AG04449 (cell line): Measurements from ENCODE around the gene MRRF.

Source experiments
- CTCF ChIA-PET: fragments of 350-600 bp; formaldehyde crosslinking; extraction: SDS; loops from one replicate; lab custom pipeline; 2021; ENCODE audit warnings: antibody characterized with exemption; lab: Yijun Ruan, JAX
- POLR2A ChIA-PET: fragments of 400-600, 350-600 bp; formaldehyde crosslinking; extraction: SDS; loops from one replicate; lab custom pipeline; 2020; ENCODE audit warnings: antibody characterized with exemption, inconsistent platforms; lab: Yijun Ruan, JAX
- DNase-seq: peaks from one replicate; pipeline ENCODE4 v3.0.0-alpha.2; 2010; ENCODE audit warnings: low read depth, low spot score
- H3K4me3 ChIP-seq: 2 replicates; pipeline ENCODE4 v1.5.1; 2011; ENCODE audit warnings: low read depth, mild to moderate bottlenecking, control low read depth, low read length
- TF ChIP-seq, protein P1 (sequence below): IDR thresholded peaks from one replicate; pipeline ENCODE4 v1.5.1; 2011; ENCODE audit warnings: mild to moderate bottlenecking, moderate library complexity, low read length, control low read depth, inconsistent platforms; ENCODE audit not compliant: insufficient read depth; ENCODE audit errors: missing control alignments

The MRRF gene

DNA sequence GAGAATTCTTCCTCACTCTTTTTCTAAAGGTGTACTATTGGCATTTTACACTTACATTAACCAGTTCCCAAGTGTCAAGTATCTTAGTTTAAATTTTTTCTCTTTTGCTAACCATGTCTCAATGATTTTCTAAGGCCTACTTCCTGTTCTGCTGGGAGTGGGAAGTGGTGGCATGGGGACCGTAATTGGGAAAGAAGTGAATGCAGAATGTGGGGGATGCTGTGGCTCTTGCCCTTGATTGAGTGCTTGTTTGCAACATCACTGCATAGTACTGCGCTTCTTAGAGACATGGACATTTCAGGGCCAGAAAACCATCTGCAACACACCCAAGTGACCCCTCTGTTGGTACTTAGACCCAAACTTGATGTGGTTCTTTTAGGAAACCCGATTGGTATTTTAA is 32.8 kb downstream of the MRRF start:
- no peak overlapping the region for H3K4me3 ChIP-seq
- TF ChIP-seq, protein P1, sequence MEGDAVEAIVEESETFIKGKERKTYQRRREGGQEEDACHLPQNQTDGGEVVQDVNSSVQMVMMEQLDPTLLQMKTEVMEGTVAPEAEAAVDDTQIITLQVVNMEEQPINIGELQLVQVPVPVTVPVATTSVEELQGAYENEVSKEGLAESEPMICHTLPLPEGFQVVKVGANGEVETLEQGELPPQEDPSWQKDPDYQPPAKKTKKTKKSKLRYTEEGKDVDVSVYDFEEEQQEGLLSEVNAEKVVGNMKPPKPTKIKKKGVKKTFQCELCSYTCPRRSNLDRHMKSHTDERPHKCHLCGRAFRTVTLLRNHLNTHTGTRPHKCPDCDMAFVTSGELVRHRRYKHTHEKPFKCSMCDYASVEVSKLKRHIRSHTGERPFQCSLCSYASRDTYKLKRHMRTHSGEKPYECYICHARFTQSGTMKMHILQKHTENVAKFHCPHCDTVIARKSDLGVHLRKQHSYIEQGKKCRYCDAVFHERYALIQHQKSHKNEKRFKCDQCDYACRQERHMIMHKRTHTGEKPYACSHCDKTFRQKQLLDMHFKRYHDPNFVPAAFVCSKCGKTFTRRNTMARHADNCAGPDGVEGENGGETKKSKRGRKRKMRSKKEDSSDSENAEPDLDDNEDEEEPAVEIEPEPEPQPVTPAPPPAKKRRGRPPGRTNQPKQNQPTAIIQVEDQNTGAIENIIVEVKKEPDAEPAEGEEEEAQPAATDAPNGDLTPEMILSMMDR, result no peak
- ChIA-PET CTCF (no interaction called here), POLR2A (no interaction called here)
- no peak for DNase-seq

DNA sequence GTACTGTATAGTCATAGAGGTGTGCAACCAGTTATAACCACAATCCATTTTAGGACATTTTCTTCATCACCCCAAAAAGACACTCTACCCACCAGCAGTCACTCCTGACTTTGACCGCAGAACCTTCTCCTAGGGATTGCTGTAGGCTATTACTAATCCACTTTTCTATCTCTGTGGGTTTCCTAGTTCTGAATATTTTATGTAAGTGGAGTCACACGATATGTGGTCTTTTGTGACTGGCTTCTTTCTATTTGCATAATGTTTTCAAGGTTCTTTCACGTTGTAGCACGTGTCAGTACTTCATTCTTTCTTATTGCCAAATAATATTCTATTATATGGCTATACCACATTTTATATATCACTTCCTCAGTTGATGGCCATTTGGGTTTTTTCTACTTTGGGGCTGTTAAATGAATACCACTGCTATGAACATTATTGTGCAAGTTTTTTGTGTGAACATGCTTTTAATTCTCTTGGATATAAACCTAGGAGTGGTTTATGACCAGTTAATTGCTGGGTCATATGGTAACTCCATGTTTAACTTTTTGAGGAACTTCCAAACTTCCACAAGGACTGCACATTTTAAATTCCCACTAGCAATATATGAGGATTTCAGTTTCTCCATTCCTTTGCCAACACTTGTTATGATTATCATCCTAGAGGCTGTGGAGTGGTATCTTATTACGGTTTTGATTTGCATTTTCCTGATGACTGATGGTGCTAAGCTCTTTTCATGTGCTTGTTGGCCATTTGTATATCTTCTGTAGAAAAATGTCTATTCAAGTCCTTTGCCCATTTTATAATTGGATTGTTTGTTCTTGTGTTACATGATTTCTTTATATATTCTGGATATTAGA is 37.8 kb downstream of the MRRF start:
- DNase-seq, result no peak
- ChIA-PET CTCF (interaction anchor here (1.3 to 2.6 kb wide), 3 partner anchors 19 to 204 kb away, joined by 3 to 9 read pairs (median 4); no protein-coding TSS in a partner anchor), POLR2A (interaction anchor here (1.5 kb wide), 1 partner anchor 38 kb away, joined by 3 read pairs; the partner anchor contains the start of genes MRRF and RBM18)
- H3K4me3 ChIP-seq, result no peak overlapping the region
- TF ChIP-seq, protein P1, result no peak

DNA sequence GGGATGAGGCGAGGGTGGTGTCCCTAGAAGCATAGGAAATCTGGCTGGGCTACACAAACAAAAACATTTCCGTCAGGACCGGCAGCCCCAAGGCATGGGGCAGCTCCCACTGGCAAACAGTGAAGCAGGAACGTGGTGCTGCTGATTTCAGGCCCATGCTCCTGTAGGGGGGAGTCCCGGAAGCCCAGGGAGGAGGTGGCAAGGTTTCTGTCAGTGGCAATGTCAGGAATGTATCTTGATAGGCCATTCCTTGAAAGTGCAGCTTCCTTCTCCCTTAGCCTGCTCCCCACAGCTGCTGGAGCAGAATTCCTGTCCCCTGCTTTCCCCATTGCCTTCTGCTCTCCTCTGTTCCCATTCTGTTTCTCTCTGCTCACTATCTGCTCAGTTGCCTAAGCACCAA is 42.4 kb downstream of the MRRF start:
- TF ChIP-seq, protein P1, result no peak
- DNase-seq, result no peak
- no peak overlapping the region for H3K4me3 ChIP-seq
- POLR2A ChIA-PET, result no interaction called here
- CTCF ChIA-PET, result interaction anchor here (1.7 to 2.5 kb wide), 3 partner anchors 43 to 208 kb away, joined by 6 to 11 read pairs (median 8); no protein-coding TSS in a partner anchor

DNA sequence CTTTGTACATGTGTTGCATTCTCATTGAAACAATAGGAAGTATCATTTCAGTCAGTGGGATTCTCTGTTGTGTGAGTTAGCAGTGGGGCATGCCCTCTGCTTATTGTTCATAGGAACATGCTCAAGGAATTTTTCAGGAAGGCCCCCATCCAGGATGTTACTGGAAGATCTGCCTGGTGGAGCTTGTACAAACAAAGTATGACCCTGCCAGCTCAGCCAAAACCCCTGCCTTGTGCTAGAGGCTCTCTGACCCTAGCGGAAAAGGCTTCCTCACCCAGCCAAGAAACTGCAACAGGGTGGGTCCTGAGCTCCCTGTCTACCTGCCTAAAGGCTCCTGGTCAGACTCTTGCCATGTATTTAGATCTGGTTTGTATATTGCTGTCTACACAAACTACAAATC is 43.2 kb downstream of the MRRF start:
- DNase-seq, result no peak
- CTCF ChIA-PET, result interaction anchor here (1.7 to 2.5 kb wide), 2 partner anchors 182 to 209 kb away, joined by 6 to 11 read pairs; no protein-coding TSS in a partner anchor
- TF ChIP-seq, protein P1, result no peak
- no peak overlapping the region for H3K4me3 ChIP-seq
- POLR2A ChIA-PET, result no interaction called here

DNA sequence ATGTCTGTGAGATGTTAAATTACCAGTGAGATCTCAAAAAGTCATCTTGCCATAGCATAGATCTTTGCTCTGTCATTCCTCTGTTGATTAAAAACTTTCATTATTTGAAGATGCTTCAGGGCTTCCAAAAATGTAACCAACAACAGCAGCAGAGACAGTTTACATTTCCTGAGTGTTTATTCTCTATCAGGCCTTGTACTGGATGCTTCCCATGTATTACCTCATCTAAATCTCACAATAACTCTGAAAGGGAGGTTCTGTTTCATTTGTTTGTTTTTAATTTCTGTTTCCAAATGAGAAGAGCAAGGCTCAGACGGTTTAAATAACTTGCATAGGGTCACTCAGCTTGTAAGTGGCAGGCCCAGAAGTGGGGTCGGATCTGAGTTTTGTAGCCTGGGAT is 45.2 kb downstream of the MRRF start:
- CTCF ChIA-PET, result interaction anchor here (1.1 to 1.7 kb wide), 2 partner anchors 185 to 498 kb away, joined by 3 read pairs; no protein-coding TSS in a partner anchor
- no peak overlapping the region for H3K4me3 ChIP-seq
- TF ChIP-seq, protein P1, result no peak
- POLR2A ChIA-PET, result no interaction called here
- no peak for DNase-seq

DNA sequence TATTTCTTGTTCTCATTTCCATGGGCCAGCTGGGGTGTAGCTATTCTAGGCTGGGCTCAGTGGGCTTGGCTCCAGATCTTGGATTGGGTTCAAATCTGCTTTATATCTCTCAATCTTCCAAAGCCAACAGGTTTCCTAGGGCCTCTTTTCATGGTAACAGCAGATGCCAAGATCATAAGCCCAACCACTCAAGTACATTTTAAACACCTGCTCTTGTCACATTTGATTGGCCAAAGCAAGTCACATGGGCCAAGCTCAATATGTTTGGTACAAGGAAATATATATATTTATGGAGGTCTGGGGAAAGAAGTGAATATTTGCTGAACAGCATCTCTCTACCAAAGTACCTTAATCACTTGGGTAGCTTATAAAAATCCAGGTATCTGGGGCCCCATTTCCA is 49.5 kb downstream of the MRRF start:
- ChIA-PET CTCF (interaction anchor here (1.0 kb wide), 1 partner anchor 188 kb away, joined by 4 read pairs; no protein-coding TSS in a partner anchor), POLR2A (no interaction called here)
- TF ChIP-seq, protein P1, result no peak
- no peak for DNase-seq
- H3K4me3 ChIP-seq, result no peak overlapping the region
